Ishikawa (cell line): ENCODE measurements around the gene FAM9A.

Source experiments
- CEBPB ChIP-seq: IDR thresholded peaks from 2 replicates; pipeline ENCODE4 v1.6.1; 2012
- CREB1 ChIP-seq: IDR thresholded peaks from 2 replicates; pipeline ENCODE4 v1.6.1; 2012; ENCODE audit warnings: low read depth
- EGR1 ChIP-seq: IDR thresholded peaks from 2 replicates; pipeline ENCODE4 v1.6.1; 2012
- EP300 ChIP-seq: IDR thresholded peaks from 2 replicates; pipeline ENCODE4 v1.6.1; 2012; ENCODE audit warnings: borderline replicate concordance
- FOXM1 ChIP-seq: IDR thresholded peaks from 2 replicates; pipeline ENCODE4 v1.6.1; 2012; ENCODE audit warnings: low read depth, borderline replicate concordance
- NFIC ChIP-seq: IDR thresholded peaks from 2 replicates; pipeline ENCODE4 v1.6.1; 2012
- RAD21 ChIP-seq: IDR thresholded peaks from 2 replicates; pipeline ENCODE4 v1.6.1; 2012; ENCODE audit warnings: low read depth
- TAF1 ChIP-seq: IDR thresholded peaks from 2 replicates; pipeline ENCODE4 v1.6.1; 2012; ENCODE audit warnings: low read depth, mild to moderate bottlenecking
- TCF12 ChIP-seq: IDR thresholded peaks from 2 replicates; pipeline ENCODE4 v1.6.1; 2012; ENCODE audit warnings: low read depth
- TEAD4 ChIP-seq: IDR thresholded peaks from 2 replicates; pipeline ENCODE4 v1.6.1; 2012
- YY1 ChIP-seq: IDR thresholded peaks from 2 replicates; pipeline ENCODE4 v1.6.1; 2012; ENCODE audit warnings: low read depth
- ZBTB7A ChIP-seq: IDR thresholded peaks from 2 replicates; pipeline ENCODE4 v1.6.1; 2012; ENCODE audit warnings: low read depth
- TF ChIP-seq, protein P1 (sequence below): IDR thresholded peaks from 2 replicates; pipeline ENCODE4 v1.6.1; 2012
- TF ChIP-seq, protein P2 (sequence below): IDR thresholded peaks from 2 replicates; pipeline ENCODE4 v1.6.1; 2012; ENCODE audit warnings: low read depth, mild to moderate bottlenecking
- TF ChIP-seq, protein P3 (sequence below): IDR thresholded peaks from 2 replicates; pipeline ENCODE4 v1.6.1; 2012

Gene FAM9A

DNA sequence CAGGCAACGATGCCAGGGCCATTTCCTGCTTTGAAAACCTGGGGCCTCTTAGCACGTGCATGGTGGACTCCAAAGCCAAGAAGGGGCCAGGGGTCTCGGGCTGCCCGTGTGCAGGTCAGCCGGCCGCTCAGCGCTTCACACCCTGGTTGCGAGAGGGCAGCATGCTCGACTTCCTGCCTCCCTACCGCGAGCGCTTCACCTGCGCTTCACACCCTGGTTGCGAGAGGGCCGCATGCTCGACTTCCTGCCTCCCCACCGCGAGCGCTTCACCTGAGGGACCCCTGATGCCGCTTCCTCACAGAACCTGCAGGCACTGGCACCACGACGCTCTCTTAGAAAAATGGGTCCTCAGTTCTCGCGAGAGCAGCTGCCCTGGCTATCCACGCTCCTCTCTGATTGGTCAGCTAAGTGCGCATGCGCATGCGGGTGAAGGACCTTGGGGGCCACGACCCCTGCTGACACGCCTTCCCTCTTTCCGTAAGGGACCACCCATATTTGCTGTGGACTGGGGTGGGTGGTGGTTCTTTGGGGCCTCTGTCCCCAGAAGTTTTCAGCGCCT is at the start of gene FAM9A:
Gene FAM9A, minus strand, starts transcription at position 343 of the 559 bp plus-strand sequence. CDS start 1,212 bp downstream, outside the sequence.
- TF ChIP-seq FOXM1 (no peak), TCF12 (no peak), CEBPB (no peak), YY1 (no peak), RAD21 (no peak), NFIC (no peak), TAF1 (no peak), CREB1 (no peak), EP300 (no peak), ZBTB7A (no peak), TEAD4 (no peak)
- TF ChIP-seq, protein P1, sequence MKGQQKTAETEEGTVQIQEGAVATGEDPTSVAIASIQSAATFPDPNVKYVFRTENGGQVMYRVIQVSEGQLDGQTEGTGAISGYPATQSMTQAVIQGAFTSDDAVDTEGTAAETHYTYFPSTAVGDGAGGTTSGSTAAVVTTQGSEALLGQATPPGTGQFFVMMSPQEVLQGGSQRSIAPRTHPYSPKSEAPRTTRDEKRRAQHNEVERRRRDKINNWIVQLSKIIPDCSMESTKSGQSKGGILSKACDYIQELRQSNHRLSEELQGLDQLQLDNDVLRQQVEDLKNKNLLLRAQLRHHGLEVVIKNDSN = no peak
- TF ChIP-seq, protein P2, sequence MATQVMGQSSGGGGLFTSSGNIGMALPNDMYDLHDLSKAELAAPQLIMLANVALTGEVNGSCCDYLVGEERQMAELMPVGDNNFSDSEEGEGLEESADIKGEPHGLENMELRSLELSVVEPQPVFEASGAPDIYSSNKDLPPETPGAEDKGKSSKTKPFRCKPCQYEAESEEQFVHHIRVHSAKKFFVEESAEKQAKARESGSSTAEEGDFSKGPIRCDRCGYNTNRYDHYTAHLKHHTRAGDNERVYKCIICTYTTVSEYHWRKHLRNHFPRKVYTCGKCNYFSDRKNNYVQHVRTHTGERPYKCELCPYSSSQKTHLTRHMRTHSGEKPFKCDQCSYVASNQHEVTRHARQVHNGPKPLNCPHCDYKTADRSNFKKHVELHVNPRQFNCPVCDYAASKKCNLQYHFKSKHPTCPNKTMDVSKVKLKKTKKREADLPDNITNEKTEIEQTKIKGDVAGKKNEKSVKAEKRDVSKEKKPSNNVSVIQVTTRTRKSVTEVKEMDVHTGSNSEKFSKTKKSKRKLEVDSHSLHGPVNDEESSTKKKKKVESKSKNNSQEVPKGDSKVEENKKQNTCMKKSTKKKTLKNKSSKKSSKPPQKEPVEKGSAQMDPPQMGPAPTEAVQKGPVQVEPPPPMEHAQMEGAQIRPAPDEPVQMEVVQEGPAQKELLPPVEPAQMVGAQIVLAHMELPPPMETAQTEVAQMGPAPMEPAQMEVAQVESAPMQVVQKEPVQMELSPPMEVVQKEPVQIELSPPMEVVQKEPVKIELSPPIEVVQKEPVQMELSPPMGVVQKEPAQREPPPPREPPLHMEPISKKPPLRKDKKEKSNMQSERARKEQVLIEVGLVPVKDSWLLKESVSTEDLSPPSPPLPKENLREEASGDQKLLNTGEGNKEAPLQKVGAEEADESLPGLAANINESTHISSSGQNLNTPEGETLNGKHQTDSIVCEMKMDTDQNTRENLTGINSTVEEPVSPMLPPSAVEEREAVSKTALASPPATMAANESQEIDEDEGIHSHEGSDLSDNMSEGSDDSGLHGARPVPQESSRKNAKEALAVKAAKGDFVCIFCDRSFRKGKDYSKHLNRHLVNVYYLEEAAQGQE = no peak
- TF ChIP-seq, protein P3, sequence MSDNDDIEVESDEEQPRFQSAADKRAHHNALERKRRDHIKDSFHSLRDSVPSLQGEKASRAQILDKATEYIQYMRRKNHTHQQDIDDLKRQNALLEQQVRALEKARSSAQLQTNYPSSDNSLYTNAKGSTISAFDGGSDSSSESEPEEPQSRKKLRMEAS = no peak

DNA sequence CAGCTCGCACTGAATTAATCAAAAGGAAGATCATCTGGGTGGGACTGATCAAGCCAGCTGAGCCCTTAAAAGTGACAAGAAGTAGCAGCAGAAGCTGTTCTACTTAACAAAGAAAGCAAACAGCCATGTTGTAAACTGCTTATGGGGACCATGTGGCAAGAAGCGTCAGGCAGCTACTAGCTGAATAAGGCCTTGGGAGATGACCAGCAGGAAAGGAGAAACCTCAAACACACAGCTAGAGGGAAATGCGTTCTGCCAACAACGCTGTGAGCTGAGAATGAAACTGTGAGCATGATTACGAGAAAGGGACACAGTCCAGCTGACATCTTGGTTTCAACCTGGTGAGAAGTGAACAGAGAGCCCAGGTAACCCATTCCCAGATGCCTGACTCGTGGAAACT is 49.3 kb upstream of the FAM9A start:
- TF ChIP-seq YY1 = no peak

DNA sequence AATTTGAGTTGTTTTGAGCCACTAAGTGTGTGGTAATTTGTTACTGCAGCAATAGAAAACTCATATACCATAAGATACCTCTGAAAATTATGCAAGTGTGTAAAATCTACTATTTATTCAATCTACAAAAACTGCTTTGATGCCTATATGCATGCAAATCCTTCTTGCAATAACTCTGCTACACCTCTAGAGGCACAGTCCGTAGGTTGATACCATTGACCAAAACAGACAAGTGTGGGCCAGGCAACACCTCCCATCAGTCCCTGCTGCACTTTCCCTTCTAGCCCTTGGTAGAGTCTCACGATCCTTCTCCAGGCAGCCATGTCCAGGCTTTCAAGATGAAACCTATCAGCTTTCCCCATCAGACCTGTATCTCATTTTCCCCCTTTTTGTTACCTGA is 48.8 kb upstream of the FAM9A start:
- TF ChIP-seq EP300 = no peak
- TF ChIP-seq, protein P3 = no peak

DNA sequence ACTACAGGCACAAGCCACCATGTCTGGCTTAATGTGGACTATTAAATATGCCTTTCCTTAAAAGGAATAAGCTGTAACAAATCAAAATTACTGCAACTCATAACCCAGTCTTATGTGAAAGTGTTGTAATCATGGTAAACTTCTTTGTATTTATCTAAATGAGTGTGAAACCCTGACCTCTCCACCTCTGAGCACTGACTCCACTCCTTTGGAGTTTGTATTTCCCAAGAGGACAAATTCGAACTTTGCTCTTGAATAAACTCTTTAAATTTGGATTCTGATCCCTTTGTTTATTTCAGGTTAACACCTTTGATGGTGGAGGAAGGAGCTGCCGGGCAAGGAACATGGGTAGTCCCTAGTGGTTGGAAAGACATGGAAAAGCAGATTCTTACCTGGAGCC is 48.3 kb upstream of the FAM9A start:
- TF ChIP-seq ZBTB7A = no peak
- TF ChIP-seq TCF12 = no peak
- TF ChIP-seq CEBPB = no peak
- TF ChIP-seq, protein P3 = no peak
- no peak for TF ChIP-seq FOXM1
- TF ChIP-seq EP300 = no peak
- no peak for TF ChIP-seq YY1
- TF ChIP-seq CREB1 = no peak
- no peak for TF ChIP-seq TAF1
- no peak for TF ChIP-seq NFIC
- no peak for TF ChIP-seq RAD21
- no peak for TF ChIP-seq TEAD4
- no peak for TF ChIP-seq EGR1
- TF ChIP-seq, protein P2 = no peak
- TF ChIP-seq, protein P1 = no peak

DNA sequence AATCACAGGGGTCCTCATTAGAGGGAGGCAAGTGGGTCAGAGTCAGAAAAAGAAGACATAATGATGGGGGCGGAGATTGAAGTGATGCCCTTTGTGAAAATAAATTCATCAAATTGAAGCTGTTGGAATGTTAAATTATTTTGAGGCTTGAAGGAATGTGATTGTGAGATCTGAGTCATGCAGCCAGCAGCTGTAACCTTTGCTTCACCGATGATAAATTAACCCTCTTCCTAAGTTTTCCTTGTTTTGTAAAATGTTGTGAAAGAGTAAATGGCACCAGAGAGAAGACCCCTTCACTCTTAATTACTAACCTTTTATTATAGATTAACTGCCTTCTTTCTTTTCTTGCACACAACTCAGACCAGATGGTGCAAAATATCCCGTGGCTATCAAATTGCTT is 47.7 kb upstream of the FAM9A start:
- TF ChIP-seq, protein P1 = no peak
- TF ChIP-seq CREB1 = no peak
- no peak for TF ChIP-seq RAD21
- no peak for TF ChIP-seq YY1
- TF ChIP-seq, protein P2 = no peak
- TF ChIP-seq, protein P3 = no peak
- TF ChIP-seq CEBPB = no peak
- TF ChIP-seq TCF12 = no peak
